SK-N-SH (cell line): Measurements from ENCODE around the gene USP46.

Source experiments
- CHD2 ChIP-seq: fragments of 150-350 bp; IDR thresholded peaks from 2 replicates; pipeline ENCODE4 v1.6.1; 2018; ENCODE audit warnings: low read length; ENCODE audit not compliant: partially characterized antibody
- FOXM1 ChIP-seq: IDR thresholded peaks from 2 replicates; pipeline ENCODE4 v1.4.0; 2012; ENCODE audit warnings: low read depth, mild to moderate bottlenecking
- GABPA ChIP-seq: IDR thresholded peaks from 2 replicates; pipeline ENCODE4 v1.4.0; 2012; ENCODE audit warnings: low read depth, mild to moderate bottlenecking
- TAF1 ChIP-seq: IDR thresholded peaks from 2 replicates; pipeline ENCODE4 v1.6.1; 2012; ENCODE audit warnings: low read depth, mild to moderate bottlenecking, low read length, moderate library complexity, borderline replicate concordance
- TF ChIP-seq, protein P1 (sequence below): fragments of 200-600 bp; sonication (generic); IDR thresholded peaks from 2 replicates; pipeline ENCODE4 v1.6.1; 2017; ENCODE audit warnings: antibody characterized with exemption, mild to moderate bottlenecking, moderate library complexity
- TF ChIP-seq, protein P2 (sequence below): IDR thresholded peaks from 2 replicates; pipeline ENCODE4 v1.4.0; 2012; ENCODE audit warnings: low read depth

DNA sequence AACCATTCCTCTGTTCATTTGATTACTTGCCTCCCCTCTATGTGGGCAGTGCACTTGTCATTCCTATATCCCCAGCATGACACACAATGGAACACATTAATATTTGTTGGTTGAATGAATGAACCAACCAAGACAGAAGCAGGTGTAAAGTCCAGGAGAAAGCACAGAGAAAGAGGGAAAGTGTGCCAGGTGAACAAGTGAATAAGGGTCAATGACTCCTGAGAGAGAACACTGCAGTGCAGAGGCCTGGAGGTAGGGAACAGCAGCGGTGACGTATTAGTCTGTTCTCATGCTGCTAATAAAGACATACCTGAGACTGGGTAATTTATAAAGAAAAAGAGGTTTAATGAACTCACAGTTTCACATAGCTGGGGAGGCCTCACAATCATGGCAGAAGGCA is 53.1 kb downstream of the USP46 start:
- TF ChIP-seq CHD2: no peak
- no peak for TF ChIP-seq TAF1
- TF ChIP-seq, protein P1, sequence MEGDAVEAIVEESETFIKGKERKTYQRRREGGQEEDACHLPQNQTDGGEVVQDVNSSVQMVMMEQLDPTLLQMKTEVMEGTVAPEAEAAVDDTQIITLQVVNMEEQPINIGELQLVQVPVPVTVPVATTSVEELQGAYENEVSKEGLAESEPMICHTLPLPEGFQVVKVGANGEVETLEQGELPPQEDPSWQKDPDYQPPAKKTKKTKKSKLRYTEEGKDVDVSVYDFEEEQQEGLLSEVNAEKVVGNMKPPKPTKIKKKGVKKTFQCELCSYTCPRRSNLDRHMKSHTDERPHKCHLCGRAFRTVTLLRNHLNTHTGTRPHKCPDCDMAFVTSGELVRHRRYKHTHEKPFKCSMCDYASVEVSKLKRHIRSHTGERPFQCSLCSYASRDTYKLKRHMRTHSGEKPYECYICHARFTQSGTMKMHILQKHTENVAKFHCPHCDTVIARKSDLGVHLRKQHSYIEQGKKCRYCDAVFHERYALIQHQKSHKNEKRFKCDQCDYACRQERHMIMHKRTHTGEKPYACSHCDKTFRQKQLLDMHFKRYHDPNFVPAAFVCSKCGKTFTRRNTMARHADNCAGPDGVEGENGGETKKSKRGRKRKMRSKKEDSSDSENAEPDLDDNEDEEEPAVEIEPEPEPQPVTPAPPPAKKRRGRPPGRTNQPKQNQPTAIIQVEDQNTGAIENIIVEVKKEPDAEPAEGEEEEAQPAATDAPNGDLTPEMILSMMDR: no peak
- no peak for TF ChIP-seq GABPA
- TF ChIP-seq FOXM1: no peak
- TF ChIP-seq, protein P2, sequence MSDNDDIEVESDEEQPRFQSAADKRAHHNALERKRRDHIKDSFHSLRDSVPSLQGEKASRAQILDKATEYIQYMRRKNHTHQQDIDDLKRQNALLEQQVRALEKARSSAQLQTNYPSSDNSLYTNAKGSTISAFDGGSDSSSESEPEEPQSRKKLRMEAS: no peak
